OCI-M1 (cell line): ENCODE measurements around the gene ADGRD1.
"Not testable (repeated sequence)": the region's sequence is repeated elsewhere in the genome, so short reads cannot be mapped to it uniquely, and the experiment has no call there.

ENCODE experiments used
- DNase-seq: peaks from one replicate; lab custom pipeline; 2025; lab: John Stamatoyannopoulos, UW

The ADGRD1 gene

GRCh38 chr12:130937546-130937945, 16.2 kb upstream of the ADGRD1 start:
- DNase-seq, result not testable (repeated sequence)

- no peak for DNase-seq
These were observed 15.5 kb upstream of the ADGRD1 start for GRCh38 chr12:130938186-130938585.

DNA sequence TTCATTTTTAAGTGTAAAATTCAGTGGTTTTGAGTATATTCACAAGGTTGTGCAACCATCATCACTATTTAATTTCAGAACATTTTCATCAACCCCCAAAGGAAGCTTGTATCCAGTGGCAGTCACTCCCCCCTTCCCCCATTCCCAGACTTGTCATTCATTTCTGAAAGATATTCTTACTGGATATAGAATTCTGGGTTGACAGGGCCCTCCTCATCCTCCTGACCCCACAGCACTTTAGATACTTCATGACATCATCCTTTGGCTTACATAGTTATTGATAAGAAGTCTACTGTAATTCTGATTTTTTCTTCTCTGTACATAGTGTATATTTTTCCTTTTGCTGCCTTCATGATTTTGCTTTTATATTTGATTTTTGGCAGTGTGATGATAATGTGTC, 8.8 kb upstream of the ADGRD1 start:
- no peak for DNase-seq

- DNase-seq, result no peak
These were observed 7.8 kb upstream of the ADGRD1 start for GRCh38 chr12:130945786-130946492.

GRCh38 chr12:130947028-130947613, 6.6 kb upstream of the ADGRD1 start:
- peak; percentile 6 for DNase-seq

DNA sequence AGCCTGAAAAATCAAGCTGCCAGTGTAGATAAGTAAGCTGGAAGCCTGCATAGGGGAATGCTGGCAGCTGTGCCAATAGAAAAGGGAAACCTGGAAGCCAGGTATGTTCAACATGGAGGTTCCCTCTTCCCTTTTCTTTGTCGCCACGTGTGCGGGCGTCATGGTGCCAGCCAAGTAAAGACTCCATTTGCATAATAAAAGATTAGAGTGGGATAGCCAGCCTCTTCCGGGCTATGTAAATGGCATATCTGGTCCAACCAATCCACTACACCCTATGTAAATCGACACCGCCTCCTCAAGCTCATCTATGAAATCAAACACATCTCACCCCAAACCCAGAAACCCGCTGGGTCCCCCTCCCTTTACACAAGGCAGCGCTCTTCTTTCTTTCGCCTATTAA, 5.6 kb upstream of the ADGRD1 start:
- peak; percentile 78 for DNase-seq

- no peak for DNase-seq
These were observed 5.0 kb upstream of the ADGRD1 start for GRCh38 chr12:130948751-130949150.

DNA sequence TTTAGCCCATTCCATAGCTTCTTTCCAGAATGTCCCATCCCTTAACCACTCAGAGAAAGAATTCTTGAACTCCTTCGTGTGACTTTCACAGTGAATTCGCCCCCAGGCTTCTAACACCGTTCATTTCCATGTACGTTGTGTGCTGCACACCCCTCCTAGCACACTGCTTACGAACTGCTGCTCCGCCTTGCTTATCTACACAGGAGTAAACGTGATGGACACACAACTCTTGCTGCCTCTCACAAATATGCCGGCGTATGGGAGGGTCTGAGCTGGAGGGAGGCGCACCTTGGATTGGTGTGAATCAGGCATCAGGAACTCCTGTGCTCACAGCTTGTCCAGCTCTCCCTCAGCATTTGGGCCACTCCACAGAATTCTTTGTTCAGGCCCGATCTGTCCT, 3.9 kb upstream of the ADGRD1 start:
- no peak for DNase-seq

DNA sequence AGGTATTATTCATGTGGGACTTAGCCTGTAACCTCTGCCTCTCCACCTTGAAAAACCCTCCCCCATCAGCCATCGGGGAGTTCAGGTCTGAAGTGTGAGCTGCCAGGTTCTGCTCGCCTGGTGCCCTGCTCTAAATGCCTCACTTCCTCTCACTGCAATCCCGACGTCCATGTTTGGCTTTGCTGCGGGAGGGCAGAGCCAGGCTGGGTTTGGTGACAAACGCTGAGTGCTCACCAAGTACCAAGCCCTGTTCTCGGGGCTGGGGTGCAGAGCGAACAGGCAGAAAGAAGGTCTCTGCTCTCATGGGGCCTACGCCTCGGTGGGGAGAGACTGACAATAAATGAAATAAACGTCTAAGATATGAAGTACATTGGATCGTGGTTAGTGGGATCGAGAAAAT, 2.1 kb upstream of the ADGRD1 start:
- no peak for DNase-seq

GRCh38 chr12:130952171-130952954, 1.3 kb upstream of the ADGRD1 start:
- peak; percentile 57 for DNase-seq

GRCh38 chr12:130954544-130954831, 781 bp downstream of the ADGRD1 start:
- no peak for DNase-seq

DNA sequence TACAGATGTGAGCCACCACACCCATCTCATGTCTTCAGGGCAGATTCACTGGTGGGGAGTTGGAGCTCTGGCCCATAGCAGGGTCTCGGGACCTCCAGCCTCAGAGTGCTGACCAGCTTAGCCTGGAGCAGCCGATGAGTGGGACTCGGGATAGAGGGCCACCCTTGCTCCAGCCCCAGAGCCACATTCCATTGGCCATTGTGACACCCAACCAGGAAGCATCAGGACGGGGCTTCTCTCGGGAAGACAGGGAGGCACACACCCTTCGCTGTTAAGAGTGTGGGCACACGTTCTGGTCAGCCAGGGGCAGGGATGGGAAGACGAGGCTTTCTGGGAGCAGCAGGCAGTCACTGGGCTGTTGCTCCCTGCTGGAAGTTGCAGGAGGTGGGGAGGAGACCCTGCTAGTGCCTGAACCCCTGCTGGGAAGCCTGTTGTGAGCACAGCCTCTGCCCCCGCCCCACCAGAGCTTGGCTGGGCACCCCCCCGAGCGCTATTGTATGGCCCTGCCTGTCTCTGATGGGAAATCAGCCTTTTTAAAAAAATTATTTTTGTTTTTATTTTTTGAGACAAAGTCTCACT, 1.6 kb downstream of the ADGRD1 start:
- DNase-seq, result no peak

DNA sequence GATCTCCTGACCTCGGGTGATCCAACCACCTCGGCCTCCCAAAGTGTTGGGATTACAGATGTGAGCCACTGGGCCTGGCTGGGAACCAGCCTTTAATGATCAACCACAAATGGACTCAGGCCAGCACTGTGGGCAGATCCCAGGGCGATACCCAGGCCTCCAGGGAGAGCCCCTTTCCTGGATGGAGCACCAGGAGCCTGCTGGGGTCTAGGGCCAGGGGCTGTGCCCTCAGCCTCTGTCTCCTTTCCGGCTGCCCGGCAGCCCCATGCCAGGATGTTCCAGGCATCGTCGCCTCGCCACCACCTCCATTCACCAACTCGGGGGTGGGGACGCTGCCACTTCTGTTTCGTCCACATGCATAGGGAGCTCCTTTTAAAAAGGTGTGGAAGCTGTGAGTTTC, 2.3 kb downstream of the ADGRD1 start:
- no peak for DNase-seq

GRCh38 chr12:130956456-130957303, 3.0 kb downstream of the ADGRD1 start:
- DNase-seq, result no peak

DNA sequence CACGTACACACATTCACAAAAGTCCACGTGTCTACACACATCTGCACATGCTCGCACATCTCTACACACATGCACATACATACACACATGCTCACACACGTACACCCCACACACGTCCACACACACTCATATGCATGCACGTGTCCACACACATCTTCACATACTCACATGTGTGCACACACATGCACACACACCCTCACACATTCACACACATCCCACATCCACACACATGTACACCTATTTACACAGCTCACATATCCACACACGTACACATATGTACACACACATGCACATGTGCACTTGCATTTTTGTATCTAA, 3.6 kb downstream of the ADGRD1 start:
- DNase-seq, result no peak

DNA sequence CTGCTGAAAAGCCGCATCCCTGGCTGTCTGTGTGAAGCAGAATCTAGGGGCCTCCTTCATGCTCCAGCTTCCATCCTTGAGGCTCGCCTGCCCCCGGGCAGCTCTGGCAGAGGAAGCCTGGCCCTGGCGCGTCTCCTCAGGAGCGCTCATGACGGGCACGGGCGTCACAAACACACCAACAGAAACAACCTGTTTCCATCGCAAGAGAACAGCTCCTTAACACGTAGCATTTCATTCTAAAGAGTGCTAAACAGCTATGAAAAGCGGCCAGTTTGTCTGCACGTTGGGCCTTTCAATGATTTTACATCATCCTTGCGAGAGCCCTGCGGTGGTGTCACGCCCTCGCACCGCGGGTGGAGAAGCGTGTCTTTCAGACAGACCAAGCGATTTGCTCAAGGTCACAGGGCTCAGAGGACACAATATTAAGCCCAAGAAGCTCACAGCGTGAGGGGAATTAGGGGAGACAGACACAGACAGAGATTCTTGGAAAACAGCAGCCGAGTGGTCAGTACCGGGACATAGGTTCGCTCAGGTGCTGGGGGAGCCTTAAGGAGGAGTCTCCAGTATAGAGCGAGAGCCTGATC, 4.9 kb downstream of the ADGRD1 start:
- DNase-seq, result no peak

DNA sequence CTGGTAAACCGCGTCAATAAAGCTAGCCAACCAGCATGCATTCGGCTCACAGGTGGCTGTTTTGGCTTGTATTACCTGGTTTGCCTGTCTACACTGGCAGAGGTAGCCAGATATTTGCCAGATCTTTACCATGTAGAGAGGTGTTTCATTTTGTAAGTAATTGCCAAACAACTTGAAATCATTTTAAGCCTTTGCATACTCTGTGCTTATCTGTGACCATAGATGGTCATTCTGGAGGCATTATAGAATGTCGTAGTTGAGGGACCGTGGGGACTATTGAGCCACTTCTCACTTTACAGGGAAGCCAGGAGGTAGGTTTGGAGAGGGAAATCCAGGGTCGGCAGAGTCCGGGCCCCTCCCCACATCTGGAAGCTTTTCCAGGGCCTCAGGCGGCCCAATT, 5.9 kb downstream of the ADGRD1 start:
- no peak for DNase-seq

GRCh38 chr12:130960058-130960457, 6.4 kb downstream of the ADGRD1 start:
- DNase-seq, result no peak

DNA sequence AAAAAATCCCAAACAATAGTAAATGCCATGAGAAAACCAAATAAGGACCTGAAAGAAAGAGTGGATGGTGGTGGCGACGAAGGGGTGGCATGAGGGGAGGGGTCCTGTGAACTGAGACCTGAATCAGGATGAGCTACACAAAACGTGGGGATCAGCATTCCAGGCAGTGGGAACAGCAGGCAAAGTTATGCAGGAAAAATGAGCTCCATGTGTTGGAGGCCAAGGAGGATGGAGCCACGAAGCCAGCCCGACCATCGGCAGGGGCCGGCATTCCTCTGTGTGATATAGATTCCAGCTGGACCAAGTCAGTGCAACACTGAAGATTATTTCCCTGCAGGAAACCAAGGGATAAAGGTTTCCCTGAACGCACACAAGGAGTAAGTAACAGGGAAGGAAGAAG, 7.1 kb downstream of the ADGRD1 start:
- DNase-seq, result no peak

GRCh38 chr12:130961921-130962451, 8.3 kb downstream of the ADGRD1 start:
- no peak for DNase-seq

GRCh38 chr12:130965214-130965613, 11.5 kb downstream of the ADGRD1 start:
- DNase-seq, result no peak

GRCh38 chr12:130965668-130966067, 12.0 kb downstream of the ADGRD1 start:
- DNase-seq, result no peak
